CD4-positive, CD25-positive, alpha-beta regulatory T cell (primary cell): ENCODE measurements around the gene TEAD3. TPM values are rescaled to one million over a fixed set of nuclear protein-coding genes. Genes with fewer than 3 reads are reported as not detected.

Experiments used
- ATAC-seq, 2 donors: fragments of 150-1000 bp; cut with Tn5 transposase; one replicate each; pipeline ENCODE4 v1.10.0; 2021; ENCODE audit warnings: low read depth in 2 of 2, moderate number of reproducible peaks in 2 of 2, moderate library complexity in 1 of 2
- DNase-seq, 3 donors: peaks; one replicate each; pipeline versions ENCODE4 v3.0.0 to v3.0.0-alpha.2; 2012 to 2022; ENCODE audit warnings: mixed read lengths in 1 of 3
- H3K27ac ChIP-seq: one replicate; pipeline ENCODE4 v1.7.0; 2013; ENCODE audit warnings: mild to moderate bottlenecking, low read length; ENCODE audit not compliant: insufficient read depth, poor library complexity, severe bottlenecking
- H3K27me3 ChIP-seq: one replicate; pipeline ENCODE4 v1.7.0; 2013; ENCODE audit warnings: low read length; ENCODE audit not compliant: control insufficient read depth, insufficient read depth
- H3K36me3 ChIP-seq: one replicate; pipeline ENCODE4 v1.7.0; 2013; ENCODE audit warnings: mild to moderate bottlenecking, low read length, moderate library complexity; ENCODE audit not compliant: control insufficient read depth, insufficient read depth
- H3K4me1 ChIP-seq: 2 replicates; pipeline ENCODE4 v1.7.0; 2013; ENCODE audit warnings: mild to moderate bottlenecking, low read length; ENCODE audit not compliant: insufficient read depth, control insufficient read depth, poor library complexity, severe bottlenecking
- H3K4me3 ChIP-seq: one replicate; pipeline ENCODE4 v1.7.0; 2013; ENCODE audit warnings: low read depth, mild to moderate bottlenecking, low read length, moderate library complexity
- H3K9me3 ChIP-seq, 2 experiments: 1 replicate in 1 of 2; 2 replicates in 1 of 2; pipeline ENCODE4 v1.7.0; 2013; ENCODE audit warnings: low read length in 2 of 2, mild to moderate bottlenecking in 1 of 2, moderate library complexity in 1 of 2; ENCODE audit not compliant: control insufficient read depth in 2 of 2
- H3K27ac Mint-ChIP-seq, 3 donors: one replicate each; pipeline ENCODE4 v1.8.0; 2020 to 2022; ENCODE audit warnings: mild to moderate bottlenecking in 3 of 3, mixed read lengths in 3 of 3, moderate library complexity in 2 of 3
- H3K27me3 Mint-ChIP-seq: one replicate; pipeline ENCODE4 v1.8.0; 2022; ENCODE audit warnings: mild to moderate bottlenecking, mixed read lengths
- H3K36me3 Mint-ChIP-seq: one replicate; pipeline ENCODE4 v1.8.0; 2020; ENCODE audit warnings: mixed read lengths
- H3K4me1 Mint-ChIP-seq, 4 donors: one replicate each; pipeline ENCODE4 v1.8.0; 2020 to 2022; ENCODE audit warnings: mixed read lengths in 4 of 4, mild to moderate bottlenecking in 1 of 4
- H3K4me3 Mint-ChIP-seq, 4 donors: one replicate each; pipeline ENCODE4 v1.8.0; 2020 to 2022; ENCODE audit warnings: mild to moderate bottlenecking in 4 of 4, mixed read lengths in 4 of 4, moderate library complexity in 3 of 4
- H3K9me3 Mint-ChIP-seq, 7 donors: one replicate each; pipeline ENCODE4 v1.8.0; 2020 to 2022; ENCODE audit warnings: mixed read lengths in 7 of 7, mild to moderate bottlenecking in 3 of 7, moderate library complexity in 2 of 7
- polyA plus RNA-seq, 4 donors: library from polyadenylated mRNA; unstranded; fragments of 300-500 nt; fragmentation: Illumina TruSeq; gene quantifications; one replicate each; pipeline ENCODE4 v1.2.3, GENCODE V29; 2021
- total RNA-seq: library from RNA; stranded (reverse); gene quantifications from one replicate; pipeline ENCODE4 v1.2.3, GENCODE V29; 2022

The TEAD3 gene
- total and polyA plus RNA-seq, 5 donors from 2014 or later: 0.18 to 0.24 (median 0.20) TPM; not detected in 2

DNA sequence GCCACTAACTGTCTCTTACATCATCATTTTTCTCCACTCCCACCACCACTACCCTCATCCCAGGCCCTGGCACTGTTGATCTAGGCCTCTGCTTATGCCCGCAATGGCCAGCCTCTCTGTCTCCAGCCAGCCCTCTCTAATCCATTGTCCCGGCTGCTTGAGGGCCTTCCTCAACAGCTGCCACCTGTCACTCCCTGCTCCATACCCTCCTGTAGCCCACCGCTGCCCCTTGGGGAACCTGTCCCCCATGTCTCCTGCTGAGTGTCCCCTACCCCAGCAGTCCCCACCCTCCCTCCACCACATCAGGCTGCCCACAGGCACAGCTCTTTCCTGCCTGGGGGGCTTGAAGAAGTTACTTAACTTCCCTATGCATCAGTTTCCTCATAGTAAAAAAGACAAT is 13.4 kb downstream of the TEAD3 start:
- Histone ChIP-seq H3K27ac (no peak overlapping the region), H3K36me3 (no peaks in the 10 kb centered on the region), H3K27me3 (no peaks in the 10 kb centered on the region), H3K4me3 (no peak overlapping the region), H3K9me3 (no peaks in the 10 kb centered on the region), H3K4me1 (no peaks in the 10 kb centered on the region)
- Mint-ChIP-seq H3K9me3 (no peaks in the 10 kb centered on the region), H3K27ac (no peak overlapping the region), H3K27me3 (peaks cover 12% of the 10 kb centered on the region), H3K4me3 (no peak overlapping the region), H3K4me1 (peaks cover 0 to 2% (median 0%) of the 10 kb centered on the region in 4 donors), H3K36me3 (no peaks in the 10 kb centered on the region)
- DNase-seq (no peak), ATAC-seq (no peak)

DNA sequence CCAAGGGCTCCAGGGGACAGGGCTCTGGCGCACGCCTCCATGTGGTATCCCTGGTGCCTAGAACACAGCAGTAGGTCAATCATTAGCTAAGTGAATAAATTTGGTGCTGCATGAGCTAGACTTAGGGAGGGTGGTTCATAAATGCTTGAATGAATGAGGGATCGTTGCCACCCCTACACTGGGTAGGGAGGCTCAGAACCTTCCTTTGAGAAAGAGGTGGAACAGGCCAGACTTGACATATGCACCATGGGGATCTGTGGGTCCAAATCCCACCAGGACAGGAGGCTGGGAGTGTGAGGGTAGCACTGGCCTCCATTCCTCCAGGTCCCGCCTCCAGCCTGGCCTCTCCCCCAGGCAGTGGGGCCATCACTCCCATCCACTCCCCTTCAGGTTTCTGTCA is 13.8 kb downstream of the TEAD3 start:
- H3K9me3 ChIP-seq: no peaks in the 10 kb centered on the region
- H3K27me3 ChIP-seq: no peaks in the 10 kb centered on the region
- H3K4me1 Mint-ChIP-seq: peaks cover 0 to 2% (median 0%) of the 10 kb centered on the region in 4 donors
- ATAC-seq: no peak
- H3K36me3 Mint-ChIP-seq: no peaks in the 10 kb centered on the region
- no peaks in the 10 kb centered on the region for H3K4me1 ChIP-seq
- no peak overlapping the region for H3K4me3 ChIP-seq
- no peak overlapping the region for H3K27ac ChIP-seq
- DNase-seq: no peak
- H3K27ac Mint-ChIP-seq: no peak overlapping the region
- H3K4me3 Mint-ChIP-seq: no peak overlapping the region
- no peaks in the 10 kb centered on the region for H3K9me3 Mint-ChIP-seq
- H3K27me3 Mint-ChIP-seq: peaks cover 12% of the 10 kb centered on the region
- H3K36me3 ChIP-seq: no peaks in the 10 kb centered on the region

DNA sequence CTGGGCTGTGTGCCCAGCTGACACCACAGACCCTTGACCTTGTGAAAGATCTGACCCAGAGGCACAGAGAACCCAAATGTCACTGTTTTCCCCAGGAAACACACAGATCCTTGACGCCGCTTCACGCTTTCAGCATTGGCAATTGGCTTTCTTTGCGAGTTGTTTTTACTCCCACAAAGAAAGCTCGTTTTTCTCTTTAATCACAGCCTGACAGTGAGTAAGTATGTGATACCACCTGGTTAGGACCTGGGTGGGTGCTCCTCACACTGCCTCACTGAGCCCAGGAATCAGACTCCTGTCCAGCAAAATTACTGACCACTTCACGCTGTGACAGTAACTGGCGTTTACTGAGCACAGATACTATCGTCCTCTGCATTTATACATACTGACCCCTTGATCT is 15.7 kb downstream of the TEAD3 start:
- no peaks in the 10 kb centered on the region for H3K4me1 ChIP-seq
- H3K36me3 Mint-ChIP-seq: no peaks in the 10 kb centered on the region
- no peaks in the 10 kb centered on the region for H3K9me3 Mint-ChIP-seq
- peaks cover 0 to 2% (median 0%) of the 10 kb centered on the region in 4 donors for H3K4me1 Mint-ChIP-seq
- peaks cover 12% of the 10 kb centered on the region for H3K27me3 Mint-ChIP-seq
- H3K36me3 ChIP-seq: no peaks in the 10 kb centered on the region
- no peak overlapping the region for H3K27ac ChIP-seq
- no peak for ATAC-seq
- no peak overlapping the region for H3K4me3 Mint-ChIP-seq
- no peaks in the 10 kb centered on the region for H3K9me3 ChIP-seq
- DNase-seq: no peak
- no peak overlapping the region for H3K4me3 ChIP-seq
- H3K27ac Mint-ChIP-seq: peak overlapping the region in 1 of 3 donors; percentile 28
- no peaks in the 10 kb centered on the region for H3K27me3 ChIP-seq

DNA sequence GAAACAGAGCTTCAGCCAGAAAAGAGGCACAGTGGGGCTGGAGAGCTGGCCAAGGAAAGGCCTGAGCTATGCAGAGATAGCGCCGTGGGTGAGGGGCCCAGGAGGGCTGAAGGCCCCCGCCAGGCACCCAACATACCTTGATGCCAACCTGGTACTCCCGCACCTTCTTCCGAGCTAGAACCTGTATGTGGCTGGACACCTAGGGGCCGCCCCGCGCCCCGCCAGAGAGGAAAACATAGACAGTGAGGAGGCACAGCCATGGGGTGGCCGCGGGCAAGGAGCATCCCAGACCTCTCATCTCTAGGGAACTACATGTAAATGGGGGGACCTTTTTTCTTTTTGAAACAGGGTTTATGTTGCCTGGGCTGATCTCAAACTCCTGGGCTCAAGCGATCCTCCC is 16.7 kb downstream of the TEAD3 start:
- Mint-ChIP-seq H3K9me3 (no peaks in the 10 kb centered on the region), H3K27ac (no peak overlapping the region), H3K27me3 (peaks cover 12% of the 10 kb centered on the region), H3K4me3 (no peak overlapping the region), H3K36me3 (no peaks in the 10 kb centered on the region), H3K4me1 (peaks cover 0 to 2% (median 0%) of the 10 kb centered on the region in 4 donors)
- Histone ChIP-seq H3K4me3 (no peak overlapping the region), H3K27ac (no peak overlapping the region), H3K4me1 (no peaks in the 10 kb centered on the region), H3K36me3 (no peaks in the 10 kb centered on the region), H3K27me3 (no peaks in the 10 kb centered on the region), H3K9me3 (no peaks in the 10 kb centered on the region)
- DNase-seq (no peak), ATAC-seq (no peak)

DNA sequence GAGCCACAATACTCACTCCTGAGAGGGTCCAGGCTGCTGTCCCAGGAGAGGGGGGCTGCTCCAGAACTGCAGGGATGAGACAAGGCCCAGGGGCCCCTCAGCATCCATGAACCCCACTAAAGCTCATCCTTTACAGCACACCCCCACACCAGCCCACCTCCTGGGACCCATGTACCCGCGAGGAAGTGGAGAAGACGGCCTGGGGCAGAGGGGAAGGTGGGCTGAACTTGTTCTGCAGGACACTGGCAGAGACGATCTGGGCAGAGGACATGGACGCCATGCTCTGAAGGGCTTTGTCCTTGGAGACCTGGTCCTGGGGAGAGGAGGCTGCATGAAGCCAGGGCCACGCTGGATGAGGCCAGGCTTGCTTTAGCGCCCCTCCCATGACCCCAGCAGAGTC is 18.6 kb downstream of the TEAD3 start:
- Mint-ChIP-seq H3K27me3 (peaks cover 8% of the 10 kb centered on the region), H3K36me3 (peaks cover under 1% of the 10 kb centered on the region), H3K4me1 (peaks cover 0 to 2% (median under 1%) of the 10 kb centered on the region in 4 donors), H3K27ac (no peak overlapping the region), H3K4me3 (no peak overlapping the region), H3K9me3 (no peaks in the 10 kb centered on the region)
- DNase-seq: no peak
- H3K4me3 ChIP-seq: no peak overlapping the region
- peaks cover 1% of the 10 kb centered on the region for H3K36me3 ChIP-seq
- no peaks in the 10 kb centered on the region for H3K4me1 ChIP-seq
- H3K27me3 ChIP-seq: no peaks in the 10 kb centered on the region
- H3K27ac ChIP-seq: no peak overlapping the region
- H3K9me3 ChIP-seq: no peaks in the 10 kb centered on the region
- no peak for ATAC-seq

DNA sequence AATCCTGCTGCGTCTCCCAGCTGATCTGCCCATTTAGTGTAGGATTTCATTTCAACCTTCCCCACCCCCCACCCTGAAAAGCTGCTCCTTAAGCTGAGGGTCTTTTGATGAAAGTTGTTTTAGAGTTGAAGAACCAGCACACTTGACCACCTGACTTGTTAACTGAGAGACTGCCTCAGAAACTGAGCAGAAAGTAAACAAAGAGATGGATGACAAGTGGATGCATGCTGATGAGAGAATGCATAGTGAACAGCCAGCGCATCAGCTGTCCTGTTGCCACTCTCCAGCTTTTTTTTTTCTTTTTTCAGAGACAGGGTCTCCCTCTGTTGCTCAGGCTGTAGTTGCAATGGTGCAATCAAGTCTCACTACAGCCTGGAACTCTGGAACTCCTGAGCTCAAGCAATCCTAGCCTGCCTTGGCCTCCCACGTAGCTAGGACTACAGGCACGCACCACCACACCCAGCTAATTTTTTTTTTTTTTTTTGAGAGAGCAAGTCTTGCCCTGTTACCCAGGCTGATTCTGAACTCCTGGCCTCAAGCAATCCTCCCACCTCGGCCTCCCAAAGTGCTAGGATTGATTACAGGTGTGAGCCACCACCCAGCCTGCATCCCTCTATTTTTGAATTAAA is 19.2 kb downstream of the TEAD3 start:
- Histone ChIP-seq H3K27me3 (no peaks in the 10 kb centered on the region), H3K27ac (no peak overlapping the region), H3K9me3 (no peaks in the 10 kb centered on the region), H3K36me3 (peaks cover 6% of the 10 kb centered on the region), H3K4me1 (no peaks in the 10 kb centered on the region), H3K4me3 (no peak overlapping the region)
- no peak overlapping the region for H3K4me3 Mint-ChIP-seq
- DNase-seq: no peak
- H3K27me3 Mint-ChIP-seq: peaks cover 8% of the 10 kb centered on the region
- no peak for ATAC-seq
- H3K9me3 Mint-ChIP-seq: no peaks in the 10 kb centered on the region
- H3K4me1 Mint-ChIP-seq: peaks cover 0 to 3% (median under 1%) of the 10 kb centered on the region in 4 donors
- peaks cover 3% of the 10 kb centered on the region for H3K36me3 Mint-ChIP-seq
- H3K27ac Mint-ChIP-seq: no peak overlapping the region

DNA sequence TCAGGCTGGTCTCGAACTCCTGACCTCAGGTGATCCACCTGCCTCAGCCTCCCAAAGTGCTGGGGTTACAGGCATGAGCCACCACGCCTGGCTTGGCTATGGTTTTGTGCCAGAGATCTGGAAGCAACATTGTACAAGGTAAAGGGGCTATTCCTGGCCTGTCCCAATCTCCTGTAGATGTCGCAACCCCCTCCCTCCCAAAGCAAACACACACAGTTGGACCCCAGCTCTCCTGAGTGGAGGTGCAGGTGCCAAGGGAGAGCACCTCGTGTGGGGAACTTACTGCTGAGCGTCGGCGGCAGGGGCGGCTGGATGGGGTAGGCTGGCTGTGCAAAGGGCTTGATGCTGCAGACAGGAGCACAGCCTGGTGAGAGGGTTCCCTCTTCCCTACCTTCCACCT is 19.9 kb downstream of the TEAD3 start:
- H3K4me3 ChIP-seq: no peak overlapping the region
- DNase-seq (no peak), ATAC-seq (no peak)
- peaks cover 12% of the 10 kb centered on the region for H3K36me3 ChIP-seq
- Mint-ChIP-seq H3K9me3 (no peaks in the 10 kb centered on the region), H3K27me3 (peaks cover 7% of the 10 kb centered on the region), H3K36me3 (peaks cover 3% of the 10 kb centered on the region), H3K4me1 (peaks cover 0 to 7% (median 3%) of the 10 kb centered on the region in 4 donors), H3K27ac (peak overlapping the region in 1 of 3 donors; percentile 80), H3K4me3 (no peak overlapping the region)
- peaks cover 4% of the 10 kb centered on the region for H3K4me1 ChIP-seq
- no peaks in the 10 kb centered on the region for H3K27me3 ChIP-seq
- H3K27ac ChIP-seq: no peak overlapping the region
- H3K9me3 ChIP-seq: no peaks in the 10 kb centered on the region

DNA sequence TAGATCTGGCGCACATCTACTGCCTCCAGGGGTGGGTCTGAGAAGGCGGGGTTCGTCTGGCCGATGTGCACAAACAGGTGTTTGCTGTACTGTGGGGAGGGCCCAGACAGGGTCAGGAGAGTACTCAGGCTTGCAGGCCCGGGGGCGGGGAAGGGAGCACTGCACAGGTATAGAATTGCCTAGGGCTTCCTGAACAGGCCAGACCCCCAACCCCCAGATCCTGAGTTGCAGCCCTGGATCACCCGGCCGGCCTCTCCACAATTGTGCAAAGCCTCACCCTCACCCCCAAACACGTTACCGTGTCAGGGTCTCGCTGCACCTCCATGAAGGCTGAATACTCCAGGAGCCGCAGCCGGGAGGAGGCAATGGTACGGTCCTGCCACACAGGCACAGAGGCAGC is 20.9 kb downstream of the TEAD3 start:
- no peaks in the 10 kb centered on the region for H3K27me3 Mint-ChIP-seq
- H3K9me3 ChIP-seq: no peaks in the 10 kb centered on the region
- no peak overlapping the region for H3K27ac Mint-ChIP-seq
- no peak overlapping the region for H3K4me3 ChIP-seq
- no peak for DNase-seq
- no peaks in the 10 kb centered on the region for H3K27me3 ChIP-seq
- H3K9me3 Mint-ChIP-seq: no peaks in the 10 kb centered on the region
- H3K36me3 Mint-ChIP-seq: peaks cover 3% of the 10 kb centered on the region
- H3K36me3 ChIP-seq: peaks cover 19% of the 10 kb centered on the region
- H3K4me3 Mint-ChIP-seq: no peak overlapping the region
- H3K4me1 ChIP-seq: peaks cover 9% of the 10 kb centered on the region
- no peak for ATAC-seq
- H3K4me1 Mint-ChIP-seq: peaks cover 0 to 16% (median 8%) of the 10 kb centered on the region in 4 donors
- H3K27ac ChIP-seq: no peak overlapping the region
